GM21423 (cell line): ENCODE results near the gene A3GALT2.

Source experiments
- ATAC-seq: cut with Tn5 transposase; IDR thresholded peaks from one replicate; pipeline ENCODE4 v1.9.1; 2021; ENCODE audit warnings: mild to moderate bottlenecking, moderate library complexity; ENCODE audit not compliant: unreplicated experiment

The A3GALT2 gene

GRCh38 chr1:33350611-33351280 lies 29.8 kb upstream of the A3GALT2 start:
- no peak for ATAC-seq

DNA sequence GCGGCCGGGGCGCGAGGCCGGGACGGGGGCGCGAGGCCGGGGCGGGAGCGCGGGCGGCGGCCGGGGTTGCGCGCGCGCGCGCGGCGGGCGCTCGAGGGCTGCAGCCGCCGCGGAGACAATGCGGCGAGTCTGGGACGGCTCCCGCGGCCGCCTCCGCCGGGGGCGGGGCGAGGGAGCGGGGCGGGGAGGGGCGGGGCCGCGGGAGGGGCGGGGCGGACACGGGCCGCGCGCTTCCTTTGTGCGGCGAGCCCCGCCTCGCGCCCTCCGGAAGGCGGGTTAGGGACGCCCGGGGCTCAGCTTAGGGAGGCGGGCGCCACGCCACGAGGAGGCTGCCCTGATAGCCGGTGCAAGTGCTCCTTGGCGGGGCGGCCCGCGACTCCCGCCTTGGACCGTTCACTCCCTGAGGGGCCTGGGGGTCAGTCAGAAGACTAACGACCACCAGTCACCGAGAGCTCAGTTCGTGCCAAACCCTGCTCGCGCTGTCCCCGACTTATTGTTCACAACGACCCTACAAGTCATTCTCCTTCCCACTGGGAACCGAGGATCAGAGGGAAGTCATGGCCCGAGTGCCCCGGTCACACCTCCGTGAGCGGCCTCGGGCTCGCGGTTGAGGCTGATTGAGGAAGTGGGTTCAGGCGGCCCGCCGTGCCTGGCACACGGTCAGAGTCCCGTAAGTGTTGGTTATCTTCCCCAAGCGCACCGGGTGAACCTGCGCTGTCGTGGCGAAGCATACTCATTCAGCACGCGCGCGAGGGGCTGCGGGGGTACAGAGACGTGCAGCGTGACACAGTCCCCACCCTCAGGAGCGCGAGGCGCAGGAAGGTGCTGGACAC lies 29.1 kb upstream of the A3GALT2 start:
- ATAC-seq = peak; percentile 76

- peak; percentile 20 for ATAC-seq
These were observed 28.3 kb upstream of the A3GALT2 start for GRCh38 chr1:33349081-33349759.

DNA sequence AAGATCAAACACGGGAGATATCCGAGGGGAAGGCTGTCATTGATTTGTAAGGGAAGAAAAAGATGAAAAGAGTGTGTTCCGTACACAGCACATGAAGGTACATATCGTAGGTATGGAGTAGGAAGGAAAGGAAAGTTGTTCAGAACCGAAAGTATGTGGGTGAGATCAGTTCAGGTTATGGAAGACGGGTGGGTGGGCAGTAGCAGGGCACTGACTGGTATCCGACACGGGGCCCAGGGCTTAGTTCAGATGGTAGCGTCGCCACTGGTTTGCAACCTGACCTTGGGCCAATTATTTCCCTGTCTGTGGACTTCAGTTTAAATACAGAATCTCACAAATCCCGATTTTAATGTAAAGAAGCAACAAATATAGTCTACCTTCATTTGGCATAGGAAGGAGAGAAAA lies 27.8 kb upstream of the A3GALT2 start:
- ATAC-seq = no peak

GRCh38 chr1:33348194-33348593 lies 27.3 kb upstream of the A3GALT2 start:
- no peak for ATAC-seq

GRCh38 chr1:33347650-33347992 lies 26.7 kb upstream of the A3GALT2 start:
- ATAC-seq = no peak

DNA sequence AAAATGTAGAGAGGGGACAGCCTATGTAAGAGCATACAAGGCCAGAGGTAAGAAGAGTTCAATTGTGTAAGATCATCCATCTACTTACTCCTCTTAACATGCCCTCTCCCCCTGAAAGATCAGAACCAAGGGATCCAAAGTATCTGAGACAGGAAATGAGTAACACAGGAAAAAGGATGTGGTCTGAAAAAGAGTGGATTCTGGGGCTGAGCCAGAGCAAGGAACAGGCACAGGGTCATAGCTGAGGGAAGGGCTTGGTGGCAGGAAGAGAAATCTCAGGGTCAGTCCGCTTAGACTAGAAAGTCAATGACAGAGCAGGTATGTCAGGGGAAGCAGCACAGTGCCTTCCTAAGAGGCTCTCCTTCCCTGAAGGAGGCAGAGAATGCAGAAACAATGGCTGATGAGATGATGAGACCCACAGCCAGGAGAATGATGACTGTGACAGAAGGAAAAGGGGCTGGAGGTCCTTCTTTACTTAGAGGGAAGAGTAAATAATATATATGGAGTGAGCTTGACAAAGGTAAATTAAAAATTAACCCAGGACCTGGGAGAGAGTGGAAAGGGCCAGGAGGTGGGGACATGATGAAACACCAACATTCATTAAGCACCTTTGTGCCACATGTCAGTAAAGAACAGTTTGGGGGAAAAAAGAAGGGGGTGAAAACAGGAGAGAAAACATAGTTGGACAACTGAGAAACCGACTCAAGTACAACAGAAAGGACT lies 26.2 kb upstream of the A3GALT2 start:
- ATAC-seq = no peak

GRCh38 chr1:33346533-33346926 lies 25.6 kb upstream of the A3GALT2 start:
- no peak for ATAC-seq

DNA sequence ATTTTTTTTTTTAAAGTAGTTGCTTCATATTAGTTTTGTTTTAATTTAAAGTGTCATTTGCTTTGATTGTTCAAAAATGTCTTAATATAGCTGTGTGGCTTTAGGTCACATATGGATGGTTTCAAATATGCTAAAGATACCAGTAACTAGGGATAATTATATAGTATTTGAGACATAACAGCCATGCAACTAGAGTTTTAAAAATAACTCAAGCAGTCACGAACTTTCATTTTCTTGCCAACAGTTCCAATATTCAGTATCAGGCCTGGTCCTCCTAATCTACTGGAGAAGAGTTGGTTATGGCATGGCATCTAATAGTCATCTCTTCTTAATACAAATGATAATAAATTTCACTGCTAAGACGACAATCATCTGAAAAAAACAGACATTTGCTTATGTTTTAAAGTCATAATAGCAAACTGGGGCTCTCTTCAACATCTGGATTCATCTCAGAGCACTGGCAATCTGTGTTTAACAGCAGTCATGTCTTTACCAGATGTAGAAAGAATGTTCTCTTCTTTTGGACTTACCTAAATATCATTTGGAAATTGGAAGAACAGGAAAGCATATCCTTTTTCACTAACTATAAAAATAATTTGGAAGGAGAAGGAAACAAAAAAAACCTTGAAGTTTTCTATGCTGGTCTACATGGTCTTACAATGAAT lies 24.1 kb upstream of the A3GALT2 start:
- no peak for ATAC-seq

DNA sequence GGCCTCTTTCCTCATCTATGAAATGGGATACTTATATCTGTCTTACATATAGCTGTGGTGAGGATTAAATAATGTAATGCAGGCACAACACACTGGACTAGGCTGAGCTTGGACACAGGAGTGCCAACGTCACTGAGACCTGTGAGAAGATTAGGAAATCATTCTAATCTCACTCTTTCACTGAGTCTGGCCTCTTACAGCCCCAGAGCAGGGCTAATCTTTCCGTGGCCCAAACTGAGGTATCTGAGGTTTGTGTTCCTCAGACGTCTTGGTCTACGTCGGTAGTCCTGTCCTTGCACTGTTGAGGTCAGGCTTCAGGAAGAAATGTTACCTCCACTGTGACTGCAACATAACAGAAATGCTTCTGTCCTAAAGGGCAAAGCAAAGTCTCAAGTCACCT lies 22.6 kb upstream of the A3GALT2 start:
- ATAC-seq = no peak

GRCh38 chr1:33342041-33342723 lies 21.3 kb upstream of the A3GALT2 start:
- ATAC-seq = no peak

- ATAC-seq = no peak
These were observed 20.3 kb upstream of the A3GALT2 start for GRCh38 chr1:33341190-33341589.

DNA sequence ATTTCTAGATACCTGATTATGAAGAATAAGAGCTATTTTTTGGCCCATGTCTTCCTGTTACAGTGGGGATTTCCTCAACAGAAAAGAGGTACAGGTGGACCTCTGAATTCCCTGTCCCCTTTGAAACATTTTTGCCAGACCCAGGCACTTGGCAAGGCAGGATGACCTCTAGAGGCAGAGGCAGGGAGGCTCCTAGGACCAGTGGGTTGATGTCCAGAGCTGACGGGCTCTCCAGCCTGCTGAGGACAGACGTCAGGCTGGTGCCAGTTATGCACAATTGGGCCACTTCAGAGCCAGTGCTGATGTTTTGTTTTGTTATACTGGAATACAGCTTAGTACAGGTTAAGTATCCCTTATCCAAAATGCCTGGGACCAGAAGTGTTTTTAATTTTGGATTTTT lies 18.5 kb upstream of the A3GALT2 start:
- ATAC-seq = no peak

- ATAC-seq = no peak
These were observed 17.7 kb upstream of the A3GALT2 start for GRCh38 chr1:33338440-33339211.

DNA sequence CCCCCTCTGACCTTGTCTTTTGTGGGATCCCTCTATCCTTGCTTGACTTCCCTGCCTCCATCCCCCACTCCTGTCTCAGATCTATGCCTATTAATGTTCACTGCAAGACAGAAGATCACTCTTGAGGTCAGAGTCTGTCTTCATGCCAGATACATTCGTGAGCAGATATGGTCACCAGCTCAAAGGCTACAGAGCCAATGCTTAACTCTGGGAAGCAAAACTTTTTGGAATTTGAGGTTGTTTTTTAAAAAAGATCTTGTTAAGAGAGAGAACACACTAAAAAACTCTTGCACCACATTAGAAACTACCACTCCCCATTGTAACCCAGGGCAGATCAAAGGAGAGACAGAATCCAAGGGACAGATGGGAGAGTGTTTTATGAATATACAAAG lies 17.1 kb upstream of the A3GALT2 start:
- no peak for ATAC-seq

GRCh38 chr1:33337441-33337840 lies 16.5 kb upstream of the A3GALT2 start:
- ATAC-seq = no peak

DNA sequence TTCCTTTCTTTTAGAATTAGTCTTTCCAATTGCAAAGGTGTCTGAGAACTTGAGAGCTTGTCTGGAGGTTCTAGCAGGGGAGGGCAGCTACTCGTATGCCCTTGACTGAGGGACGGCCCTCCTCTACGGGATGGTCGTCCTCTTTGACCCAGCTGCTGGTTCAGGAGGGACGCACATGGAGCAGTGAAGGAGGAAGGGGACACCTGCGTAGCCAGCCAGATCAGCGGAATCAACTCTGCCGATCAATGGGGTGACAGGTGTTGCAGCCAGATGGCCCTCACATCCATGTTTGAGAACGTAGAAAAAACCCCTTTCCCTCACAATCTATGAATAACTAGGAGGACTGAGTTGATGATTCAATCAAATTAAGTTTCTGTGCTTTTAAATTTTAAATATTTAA lies 15.7 kb upstream of the A3GALT2 start:
- no peak for ATAC-seq

GRCh38 chr1:33335020-33335419 lies 14.1 kb upstream of the A3GALT2 start:
- no peak for ATAC-seq

GRCh38 chr1:33334081-33334552 lies 13.2 kb upstream of the A3GALT2 start:
- ATAC-seq = no peak
